Superior temporal gyrus (tissue), 1 donor: ENCODE data around the gene ZNF519.

Experiments used
- DNase-seq: peaks from one replicate; pipeline ENCODE4 v3.0.0-alpha.2; 2016; ENCODE audit errors: extremely low spot score

Gene ZNF519

DNA sequence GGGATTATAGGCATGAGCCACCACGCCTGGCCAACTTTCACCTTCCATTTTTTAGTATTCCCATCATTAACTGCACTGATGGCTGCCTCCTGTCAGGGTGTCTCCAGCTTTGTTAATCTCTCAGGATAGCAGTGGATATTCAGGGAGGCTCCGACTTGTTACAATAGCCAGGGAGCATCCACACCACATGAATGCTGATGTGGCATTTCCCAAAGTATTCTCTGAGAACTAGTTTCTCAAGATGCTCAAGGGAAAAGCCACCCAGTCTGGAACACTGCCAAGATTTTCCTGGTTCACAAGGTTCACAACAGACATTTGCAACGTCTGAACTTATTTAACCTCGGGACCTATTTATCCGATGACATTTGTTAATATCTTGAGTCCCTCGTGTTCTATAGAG, 33.8 kb downstream of the ZNF519 start:
- DNase-seq, result no peak

GRCh38 chr18:14097761-14098160, 34.5 kb downstream of the ZNF519 start:
- DNase-seq, result no peak

- no peak for DNase-seq
These were observed 38.8 kb downstream of the ZNF519 start for GRCh38 chr18:14093307-14093915.

GRCh38 chr18:14092625-14093306, 39.5 kb downstream of the ZNF519 start:
- DNase-seq, result no peak

GRCh38 chr18:14089781-14090180, 42.5 kb downstream of the ZNF519 start:
- DNase-seq, result no peak

DNA sequence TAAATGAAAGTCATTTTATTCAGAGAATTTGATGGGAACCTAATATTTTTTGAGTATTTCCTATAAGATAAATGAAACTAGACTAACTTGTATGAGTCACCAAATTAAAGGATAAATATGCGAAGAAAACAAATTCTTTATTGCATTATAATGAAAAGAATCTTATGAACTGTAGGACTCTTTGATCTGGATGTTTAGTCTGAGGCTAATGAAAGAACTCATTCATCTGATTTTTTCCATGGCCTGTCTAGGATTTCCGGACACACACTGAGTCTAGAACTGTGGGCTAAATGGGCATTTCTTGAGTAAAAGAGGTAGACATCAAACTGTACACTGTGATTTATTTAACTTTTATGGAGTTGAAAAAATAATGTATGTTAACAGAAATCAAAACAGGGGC, 43.0 kb downstream of the ZNF519 start:
- no peak for DNase-seq

- DNase-seq, result peak; percentile 83
These were observed 45.6 kb downstream of the ZNF519 start for GRCh38 chr18:14086458-14087231.

DNA sequence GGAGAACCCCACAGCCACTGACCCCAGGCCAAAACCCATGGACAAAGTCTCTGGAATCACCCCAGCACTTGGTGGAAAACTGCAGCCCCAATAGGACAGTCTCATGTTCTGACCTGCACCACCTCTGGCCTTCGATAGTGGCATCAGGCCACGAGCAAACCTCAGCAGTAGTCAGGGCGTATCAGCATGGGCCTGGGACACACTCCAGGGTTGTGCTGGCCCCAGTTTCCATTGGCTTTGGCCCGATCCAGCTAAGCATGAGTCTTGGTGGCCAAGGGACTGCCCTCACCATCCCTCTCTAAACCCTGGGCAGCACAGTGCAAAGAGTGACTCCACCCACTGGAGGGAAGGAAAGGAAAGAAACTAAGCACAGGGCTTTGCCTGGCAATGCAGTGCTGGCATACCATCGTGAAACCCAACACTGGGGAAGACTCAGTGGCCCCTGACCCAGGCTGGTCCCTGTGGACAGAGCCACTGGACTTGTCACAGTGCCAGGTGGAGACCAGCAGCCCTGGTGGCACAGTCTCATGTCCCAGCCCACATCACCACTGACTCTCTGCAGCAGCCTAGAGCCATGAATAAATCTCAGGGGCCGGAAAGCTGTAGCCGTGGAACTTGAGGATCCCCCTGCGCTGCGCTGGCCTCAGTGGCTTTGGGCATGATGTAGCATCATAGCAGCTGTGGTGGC, 46.3 kb downstream of the ZNF519 start:
- no peak for DNase-seq

DNA sequence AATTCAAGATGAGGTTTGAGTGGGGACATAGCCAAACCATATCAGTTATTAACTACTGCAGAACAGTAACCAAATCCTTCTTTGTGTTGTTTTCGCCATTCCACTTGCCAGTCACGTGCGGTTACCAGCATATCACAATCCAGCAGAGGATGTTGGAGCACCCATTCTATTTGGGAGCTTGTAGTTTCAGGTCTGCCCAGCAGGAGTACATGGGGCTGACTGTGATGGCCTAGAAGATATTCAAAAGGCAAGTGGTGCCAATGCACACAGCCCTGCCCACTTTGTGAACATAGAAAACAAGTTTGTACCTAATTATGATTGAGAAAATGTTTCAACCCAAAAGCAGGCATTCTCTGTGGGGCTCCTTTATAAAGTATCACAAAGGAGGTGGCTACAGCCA, 57.0 kb downstream of the ZNF519 start:
- no peak for DNase-seq

- DNase-seq, result no peak
These were observed 58.0 kb downstream of the ZNF519 start for GRCh38 chr18:14074187-14074586.

- no peak for DNase-seq
These were observed 78.6 kb downstream of the ZNF519 start for GRCh38 chr18:14053661-14054060.
